HEK293T (cell line): ENCODE results near the gene RPS21.

Experiments used
- FOXM1 ChIP-seq: fragments of 450-650 bp; IDR thresholded peaks from 2 replicates; pipeline ENCODE4 v1.6.1; 2017; ENCODE audit warnings: mild to moderate bottlenecking, borderline replicate concordance
- HDGF ChIP-seq: fragments of 450-650 bp; IDR thresholded peaks from 2 replicates; pipeline ENCODE4 v1.6.1; 2017; ENCODE audit warnings: antibody characterized with exemption, borderline replicate concordance
- L3MBTL2 ChIP-seq: fragments of 450-650 bp; conservative IDR thresholded peaks from 2 replicates; pipeline ENCODE4 v1.6.1; 2016; ENCODE audit warnings: mild to moderate bottlenecking
- NFRKB ChIP-seq: fragments of 450-650 bp; IDR thresholded peaks from 2 replicates; pipeline ENCODE4 v1.6.1; 2016; ENCODE audit warnings: mild to moderate bottlenecking, moderate library complexity
- SUZ12 ChIP-seq: fragments of 450-650 bp; IDR thresholded peaks from 2 replicates; pipeline ENCODE4 v1.6.1; 2016; ENCODE audit warnings: mild to moderate bottlenecking

GRCh38 chr20:62342910-62343309 is 44.0 kb upstream of the RPS21 start:
- no peak for TF ChIP-seq FOXM1
- TF ChIP-seq HDGF, result no peak
- TF ChIP-seq SUZ12, result no peak
- no peak for TF ChIP-seq NFRKB
- no peak for TF ChIP-seq L3MBTL2
